MCF 10A (cell line): ENCODE data around the gene WDR54. TPM values are rescaled to one million over a fixed set of nuclear protein-coding genes. Genes with fewer than 3 reads are reported as not detected.

ENCODE experiments used
- Bru-seq: library from RNA; stranded (reverse); fragments of 400-500 nt; gene quantifications from one replicate; lab custom pipeline; 2021; lab: Mats Ljungman, UMichigan
- BruChase-seq, 2 experiments: library from RNA; stranded (reverse); fragments of 400-500 nt; gene quantifications; one replicate each; lab custom pipeline; 2021; lab: Mats Ljungman, UMichigan
- BruUV-seq: library from RNA; stranded (reverse); fragments of 400-500 nt; replicated peaks from 2 replicates; lab custom pipeline; 2021; lab: Mats Ljungman, UMichigan
- CTCF ChIA-PET: fragments of 300-600 bp; sonication (Branson Sonifier 250); formaldehyde crosslinking; extraction: SDS; loops from one replicate; lab custom pipeline; 2021; ENCODE audit warnings: antibody characterized with exemption, inconsistent platforms; lab: Yijun Ruan, JAX
- POLR2A ChIA-PET: fragments of 300-600, 350-650 bp; sonication (Branson Sonifier 250); formaldehyde crosslinking; extraction: SDS; loops from one replicate; lab custom pipeline; 2020; ENCODE audit warnings: antibody characterized with exemption, inconsistent platforms; lab: Yijun Ruan, JAX
- DNase-seq: peaks from one replicate; pipeline ENCODE4 v3.0.0-alpha.2; 2018; ENCODE audit not compliant: unreplicated experiment
- H3K27ac Mint-ChIP-seq: one replicate; pipeline ENCODE4 v1.8.0; 2022; ENCODE audit warnings: mild to moderate bottlenecking, low read depth, mixed read lengths; ENCODE audit not compliant: unreplicated experiment
- H3K27me3 Mint-ChIP-seq: one replicate; pipeline ENCODE4 v1.8.0; 2022; ENCODE audit warnings: mixed read lengths; ENCODE audit not compliant: insufficient read depth, unreplicated experiment
- H3K36me3 Mint-ChIP-seq: one replicate; pipeline ENCODE4 v1.8.0; 2022; ENCODE audit warnings: mild to moderate bottlenecking, moderate library complexity, mixed read lengths; ENCODE audit not compliant: insufficient read depth, unreplicated experiment
- H3K4me1 Mint-ChIP-seq: one replicate; pipeline ENCODE4 v1.8.0; 2022; ENCODE audit warnings: mixed read lengths; ENCODE audit not compliant: insufficient read depth, unreplicated experiment
- H3K4me3 Mint-ChIP-seq: one replicate; pipeline ENCODE4 v1.8.0; 2022; ENCODE audit warnings: mild to moderate bottlenecking, moderate library complexity, mixed read lengths; ENCODE audit not compliant: unreplicated experiment
- H3K9me3 Mint-ChIP-seq: one replicate; pipeline ENCODE4 v1.8.0; 2022; ENCODE audit warnings: mixed read lengths; ENCODE audit not compliant: unreplicated experiment
- intact Hi-C: fragments of 100-400 bp; cut with micrococcal nuclease; formaldehyde crosslinking; loops from 2 replicates; pipeline ENCODE4 v1.14.1; 2022
- long read RNA-seq: library from polyadenylated mRNA; stranded (forward); transcript quantifications from one replicate; pipeline ENCODE4 v2.0.0, GENCODE V29; 2022
- total RNA-seq: library from RNA; stranded (reverse); gene quantifications from 2 replicates; pipeline ENCODE4 v1.2.3, GENCODE V29; 2022
- TF ChIP-seq, protein P1 (sequence below): fragments of 200-600 bp; IDR thresholded peaks from one replicate; pipeline ENCODE4 v1.8.0; 2022; ENCODE audit warnings: antibody characterized with exemption, mild to moderate bottlenecking; ENCODE audit not compliant: unreplicated experiment

WDR54 gene, protein sequence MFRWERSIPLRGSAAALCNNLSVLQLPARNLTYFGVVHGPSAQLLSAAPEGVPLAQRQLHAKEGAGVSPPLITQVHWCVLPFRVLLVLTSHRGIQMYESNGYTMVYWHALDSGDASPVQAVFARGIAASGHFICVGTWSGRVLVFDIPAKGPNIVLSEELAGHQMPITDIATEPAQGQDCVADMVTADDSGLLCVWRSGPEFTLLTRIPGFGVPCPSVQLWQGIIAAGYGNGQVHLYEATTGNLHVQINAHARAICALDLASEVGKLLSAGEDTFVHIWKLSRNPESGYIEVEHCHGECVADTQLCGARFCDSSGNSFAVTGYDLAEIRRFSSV
- 16.4 and 19.9 TPM in 2 replicates for total RNA-seq
- Bru-seq, nascent RNA, result percentile 37 among the genes with signal in this experiment
- BruChase-seq, experiment 1, labeled RNA remaining after a 6-hour chase, result percentile 51 among the genes with signal in this experiment
- percentile 45 among the genes with signal in this experiment for BruChase-seq, experiment 2, labeled RNA remaining after a 2-hour chase
- long read RNA-seq, transcript WDR54-201 (10 exons, 1,147 nt), result major isoform, 33 of 47 reads
- long read RNA-seq, partial matches to known transcripts, result 2 of 47 reads
- long read RNA-seq, other reads (novel, unspliced or antisense), result 9 of 47 reads

DNA sequence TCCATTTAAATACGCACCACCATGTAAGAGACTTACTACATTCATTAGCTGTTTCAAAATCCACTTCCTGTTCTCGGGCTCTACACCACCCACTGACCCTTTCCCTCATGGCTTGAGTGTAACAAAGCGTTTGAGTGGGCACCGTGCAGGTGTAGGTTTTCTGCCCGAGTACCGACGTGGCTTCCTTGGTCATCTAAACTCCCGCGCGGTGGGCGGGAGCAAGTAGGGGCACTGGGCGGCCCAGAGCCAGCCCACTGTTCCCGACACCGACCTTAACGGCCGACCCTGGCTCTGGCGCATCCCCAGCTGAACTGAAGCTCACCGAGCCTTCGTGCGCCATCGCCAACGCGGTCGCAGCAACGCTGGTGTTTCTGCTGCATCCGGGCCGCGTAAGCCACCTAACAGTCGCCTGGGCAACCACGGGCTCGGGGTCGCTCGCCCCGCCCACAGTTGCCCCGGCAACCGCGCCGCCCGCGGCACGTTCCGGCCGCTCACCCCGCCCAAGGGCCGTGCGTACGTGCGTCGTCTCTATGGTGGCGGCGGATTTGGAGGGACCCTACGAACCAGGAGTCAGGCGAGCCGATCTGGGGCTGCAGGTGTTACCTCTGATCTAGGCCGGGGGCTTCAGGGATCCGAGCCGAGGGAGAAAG is at the start of gene WDR54, which contains the start of gene C2orf81:
WDR54 (plus strand) TSS at position 510 of the 650 bp plus-strand sequence. CDS start 424 bp downstream, outside the sequence.
C2orf81 (minus strand) TSS at position 399 of the 650 bp plus-strand sequence; CDS start at position 340, 59 bp downstream.
- Mint-ChIP-seq H3K9me3 (no peaks in the 10 kb centered on the region), H3K27ac (peak within 1 kb of the TSS; percentile 82), H3K27me3 (no peaks in the 10 kb centered on the region), H3K36me3 (peaks cover 33% of the 10 kb centered on the region), H3K4me1 (peaks cover 33% of the 10 kb centered on the region), H3K4me3 (peak within 1 kb of the TSS; percentile 87)
- DNase-seq, result peak; percentile 78
- TF ChIP-seq, protein P1, sequence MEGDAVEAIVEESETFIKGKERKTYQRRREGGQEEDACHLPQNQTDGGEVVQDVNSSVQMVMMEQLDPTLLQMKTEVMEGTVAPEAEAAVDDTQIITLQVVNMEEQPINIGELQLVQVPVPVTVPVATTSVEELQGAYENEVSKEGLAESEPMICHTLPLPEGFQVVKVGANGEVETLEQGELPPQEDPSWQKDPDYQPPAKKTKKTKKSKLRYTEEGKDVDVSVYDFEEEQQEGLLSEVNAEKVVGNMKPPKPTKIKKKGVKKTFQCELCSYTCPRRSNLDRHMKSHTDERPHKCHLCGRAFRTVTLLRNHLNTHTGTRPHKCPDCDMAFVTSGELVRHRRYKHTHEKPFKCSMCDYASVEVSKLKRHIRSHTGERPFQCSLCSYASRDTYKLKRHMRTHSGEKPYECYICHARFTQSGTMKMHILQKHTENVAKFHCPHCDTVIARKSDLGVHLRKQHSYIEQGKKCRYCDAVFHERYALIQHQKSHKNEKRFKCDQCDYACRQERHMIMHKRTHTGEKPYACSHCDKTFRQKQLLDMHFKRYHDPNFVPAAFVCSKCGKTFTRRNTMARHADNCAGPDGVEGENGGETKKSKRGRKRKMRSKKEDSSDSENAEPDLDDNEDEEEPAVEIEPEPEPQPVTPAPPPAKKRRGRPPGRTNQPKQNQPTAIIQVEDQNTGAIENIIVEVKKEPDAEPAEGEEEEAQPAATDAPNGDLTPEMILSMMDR, result no peak
- POLR2A ChIA-PET, result interaction anchor here (0.6 to 3.7 kb wide), 12 partner anchors 9 to 684 kb away, joined by 3 to 29 read pairs (median 4); partner anchors contain the start of genes AUP1, HTRA2, INO80B and MRPL53
- CTCF ChIA-PET, result interaction anchor here (0.7 to 1.3 kb wide), 4 partner anchors 17 to 53 kb away, joined by 3 read pairs; no protein-coding TSS in a partner anchor
- BruUV-seq, result no TSS peak
- intact Hi-C loops, result no loop called here

DNA sequence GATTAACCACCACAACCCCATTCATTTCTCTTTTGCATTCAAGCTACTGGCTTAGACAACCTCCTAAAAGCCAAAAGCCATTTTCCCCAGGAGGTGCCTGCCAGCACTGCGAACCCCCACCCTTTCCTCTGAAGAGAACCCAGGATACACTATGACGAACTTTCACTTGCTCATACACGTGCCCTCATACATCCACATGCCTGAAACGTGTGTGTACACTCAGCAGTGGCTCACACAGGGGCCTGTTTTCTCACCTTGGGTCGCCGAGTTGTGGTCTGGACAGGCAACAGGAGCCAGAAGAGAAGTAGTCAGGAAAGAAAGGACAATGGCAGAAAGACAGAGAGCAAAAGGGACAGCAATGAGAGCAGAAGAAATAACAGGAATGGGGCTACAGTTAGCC is 48.9 kb upstream of the WDR54 start:
- Mint-ChIP-seq H3K4me1 (no peaks in the 10 kb centered on the region), H3K9me3 (no peaks in the 10 kb centered on the region), H3K4me3 (no peak overlapping the region), H3K27me3 (no peaks in the 10 kb centered on the region), H3K27ac (no peak overlapping the region), H3K36me3 (peaks cover 48% of the 10 kb centered on the region)
- no TSS peak for BruUV-seq
- POLR2A ChIA-PET, result no interaction called here
- TF ChIP-seq, protein P1, result no peak
- no peak for DNase-seq
- intact Hi-C loops, result no loop called here
- CTCF ChIA-PET, result interaction anchor here (0.9 to 1.5 kb wide), 2 partner anchors 19 to 38 kb away, joined by 4 to 5 read pairs; no protein-coding TSS in a partner anchor

DNA sequence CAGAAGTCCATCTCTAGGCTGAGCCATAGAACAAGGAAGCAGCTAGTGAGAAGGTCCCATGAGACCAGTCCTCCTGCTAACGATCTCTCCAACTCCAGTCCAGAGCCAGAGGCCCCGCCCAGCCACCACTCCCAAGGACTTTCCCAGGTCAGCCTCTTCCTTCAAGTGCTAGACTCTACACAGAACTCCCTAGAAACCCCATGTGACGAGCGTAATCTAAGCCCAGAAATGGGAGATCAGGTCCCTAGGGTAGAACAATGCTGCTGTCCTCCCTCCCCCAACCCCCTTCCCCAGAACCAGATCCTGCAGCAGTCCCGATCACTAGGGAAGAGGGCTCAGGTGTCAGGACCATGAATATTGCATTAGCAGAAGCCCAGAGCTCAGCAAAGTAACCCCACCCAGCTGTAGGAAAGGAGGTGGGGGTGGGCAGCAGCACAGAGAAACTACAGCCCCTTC is 48.3 kb upstream of the WDR54 start:
- ChIA-PET CTCF (interaction anchor here (0.9 to 1.5 kb wide), 2 partner anchors 18 to 38 kb away, joined by 4 to 5 read pairs; no protein-coding TSS in a partner anchor), POLR2A (no interaction called here)
- intact Hi-C loops, result no loop called here
- Mint-ChIP-seq H3K27me3 (no peaks in the 10 kb centered on the region), H3K27ac (no peak overlapping the region), H3K4me3 (no peak overlapping the region), H3K9me3 (no peaks in the 10 kb centered on the region), H3K36me3 (peaks cover 44% of the 10 kb centered on the region), H3K4me1 (no peaks in the 10 kb centered on the region)
- BruUV-seq, result no TSS peak
- peak; percentile 0 for DNase-seq
- TF ChIP-seq, protein P1, result no peak
